Activated naive CD4-positive, alpha-beta T cell treated with Interleukin-2 at 50 U/mL for 16 hours (primary cell): ENCODE measurements around the gene MKKS.
"Not testable (repeated sequence)": the region's sequence is repeated elsewhere in the genome, so short reads cannot be mapped to it uniquely, and the experiment has no call there.

ENCODE experiments used
- DNase-seq: peaks from one replicate; pipeline ENCODE4 v3.0.0-alpha.2; 2020

MKKS gene

DNA sequence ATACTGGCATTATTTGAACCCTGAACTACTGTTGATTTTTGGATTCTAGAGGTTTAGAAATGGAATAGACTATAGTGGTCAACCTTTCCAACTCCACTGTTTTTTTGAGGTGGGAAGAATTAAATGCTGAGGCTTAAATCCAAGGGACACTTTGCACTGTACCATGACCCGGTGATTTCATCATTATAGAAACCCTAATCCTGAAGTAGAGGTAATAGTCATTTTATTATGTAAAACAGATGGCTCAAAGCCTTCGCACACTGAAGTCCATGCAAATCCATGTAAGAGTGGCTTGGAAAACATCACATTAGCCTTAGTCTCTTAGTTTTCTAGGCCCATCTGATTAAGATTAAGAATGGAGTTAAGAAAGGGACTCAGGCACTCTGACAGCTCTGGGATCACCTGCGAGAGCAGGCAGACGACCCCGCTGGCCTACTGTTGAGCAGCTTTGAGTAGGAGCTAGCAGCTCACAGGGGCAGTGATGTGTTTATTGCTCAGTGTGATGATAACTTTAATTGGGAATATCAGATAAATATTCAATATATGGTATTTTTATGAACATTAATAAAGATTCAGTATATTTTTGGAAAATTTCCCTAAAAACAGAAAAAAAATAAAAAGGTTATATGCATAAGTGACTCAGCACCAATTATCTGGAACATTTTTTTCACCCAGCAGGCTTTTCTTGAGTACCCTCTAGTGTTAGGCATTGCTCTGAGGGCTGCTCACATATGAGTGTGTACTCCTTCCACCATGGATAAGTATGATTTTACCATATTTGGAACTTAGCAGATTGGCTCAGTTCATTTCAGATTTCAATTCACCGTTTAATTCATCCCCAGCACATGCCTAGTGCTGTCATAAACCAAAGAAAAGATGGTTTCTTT lies 14.5 kb upstream of the MKKS start:
- no peak for DNase-seq

DNA sequence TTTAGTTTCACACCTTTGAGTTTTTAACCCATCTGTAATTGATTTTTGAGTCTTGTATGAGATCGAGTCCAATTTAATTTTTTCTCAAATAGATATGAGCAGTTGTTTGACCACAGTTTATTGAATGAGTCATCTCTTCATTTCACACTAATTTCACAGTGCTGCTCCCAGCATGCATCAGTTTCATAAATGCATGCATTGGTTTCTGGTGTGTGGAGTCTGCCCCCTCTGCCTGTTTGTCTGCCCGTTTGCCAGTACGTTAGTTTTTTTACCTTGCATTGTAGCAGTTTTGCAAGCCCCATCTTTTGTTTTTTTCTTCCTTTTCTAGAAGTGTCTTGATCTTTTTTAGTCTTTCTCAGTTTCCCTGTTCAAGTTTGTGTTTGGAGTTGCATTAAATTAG lies 13.0 kb upstream of the MKKS start:
- peak; percentile 58 for DNase-seq

DNA sequence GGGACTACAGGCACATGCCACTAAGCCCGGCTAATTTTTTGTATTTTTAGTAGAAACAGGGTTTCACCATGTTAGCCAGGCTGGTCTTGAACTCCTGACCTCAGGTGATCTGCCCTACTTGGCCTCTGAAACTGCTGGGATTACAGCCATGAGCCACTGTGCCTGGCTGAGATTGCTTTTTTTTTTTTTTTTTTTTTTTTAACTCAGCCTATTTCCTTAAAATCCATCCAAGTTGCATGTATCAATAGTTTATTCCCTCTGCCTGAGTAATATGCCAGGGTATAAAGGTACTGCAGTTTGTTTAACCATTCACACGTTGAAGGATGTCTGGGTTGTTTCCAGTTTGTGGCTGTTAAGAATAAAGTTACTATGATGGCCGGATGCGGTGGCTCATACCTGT lies 11.7 kb upstream of the MKKS start:
- no peak for DNase-seq

DNA sequence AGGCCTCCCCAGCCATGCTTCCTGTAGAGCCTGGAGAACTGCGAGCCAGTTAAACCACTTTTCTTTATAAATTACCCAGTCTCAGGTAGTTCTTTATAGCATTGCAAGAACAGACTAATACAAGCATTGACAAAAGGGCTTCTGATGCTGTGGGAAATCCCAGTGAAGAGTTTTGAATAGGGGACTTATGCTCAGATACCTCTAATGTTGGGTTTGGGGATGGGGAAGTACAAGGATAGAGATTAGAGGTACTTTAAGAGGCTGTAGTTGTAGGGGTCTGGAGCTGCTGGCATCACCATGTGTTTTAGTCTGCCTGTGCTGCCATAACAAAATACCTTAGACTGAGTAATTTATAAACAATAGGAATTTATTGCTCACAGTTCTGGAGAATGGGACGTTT lies 9.9 kb upstream of the MKKS start:
- DNase-seq, result no peak

DNA sequence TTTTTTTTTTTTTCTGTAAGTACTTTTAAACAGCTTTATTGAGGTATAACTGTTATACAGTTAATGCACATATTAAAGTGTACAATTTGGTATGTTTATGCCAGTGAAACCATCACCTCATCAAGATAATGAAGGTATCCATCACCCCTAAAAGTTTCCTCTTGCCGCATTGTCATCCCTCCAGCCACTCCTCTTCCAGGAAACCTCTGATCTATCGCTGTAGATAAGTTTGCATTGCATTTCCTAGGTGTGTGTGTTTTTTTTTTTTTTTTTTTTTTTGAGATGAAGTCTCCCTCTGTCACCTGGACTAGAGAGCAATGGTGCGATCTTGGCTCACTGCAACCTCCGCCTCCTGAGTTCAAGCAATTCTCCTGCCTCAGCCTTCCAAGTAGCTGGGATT lies 4.2 kb upstream of the MKKS start:
- DNase-seq, result no peak

DNA sequence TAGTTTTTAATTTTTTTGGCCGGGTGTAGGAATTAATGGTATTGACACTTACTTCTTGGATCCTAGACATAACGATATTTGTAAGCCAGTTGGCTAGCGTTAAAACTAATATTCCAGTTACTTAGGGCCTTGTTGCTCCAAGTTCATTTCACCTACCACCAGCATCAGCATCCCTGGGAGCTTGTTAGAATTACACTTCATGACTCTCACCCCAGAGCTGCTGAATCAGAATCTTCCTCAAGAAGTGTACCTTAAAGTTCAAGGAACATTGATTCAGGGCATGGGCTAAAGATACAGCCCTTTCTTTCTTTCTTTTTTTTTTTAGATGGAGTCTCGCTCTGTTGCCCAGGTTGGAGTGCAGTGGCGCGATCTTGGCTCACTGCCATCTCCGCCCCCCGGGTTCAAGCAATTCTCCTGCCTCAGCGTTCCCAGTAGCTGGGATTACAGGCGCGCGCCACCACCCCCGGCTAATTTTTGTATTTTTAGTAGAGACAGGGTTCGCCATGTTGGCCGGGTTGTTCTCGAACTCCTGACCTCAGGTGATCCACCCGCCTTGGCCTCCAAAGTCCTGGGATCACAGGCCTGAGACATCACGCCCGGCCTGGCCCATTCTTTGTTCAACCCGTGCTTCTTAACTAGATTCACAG lies 2.2 kb upstream of the MKKS start:
- no peak for DNase-seq

DNA sequence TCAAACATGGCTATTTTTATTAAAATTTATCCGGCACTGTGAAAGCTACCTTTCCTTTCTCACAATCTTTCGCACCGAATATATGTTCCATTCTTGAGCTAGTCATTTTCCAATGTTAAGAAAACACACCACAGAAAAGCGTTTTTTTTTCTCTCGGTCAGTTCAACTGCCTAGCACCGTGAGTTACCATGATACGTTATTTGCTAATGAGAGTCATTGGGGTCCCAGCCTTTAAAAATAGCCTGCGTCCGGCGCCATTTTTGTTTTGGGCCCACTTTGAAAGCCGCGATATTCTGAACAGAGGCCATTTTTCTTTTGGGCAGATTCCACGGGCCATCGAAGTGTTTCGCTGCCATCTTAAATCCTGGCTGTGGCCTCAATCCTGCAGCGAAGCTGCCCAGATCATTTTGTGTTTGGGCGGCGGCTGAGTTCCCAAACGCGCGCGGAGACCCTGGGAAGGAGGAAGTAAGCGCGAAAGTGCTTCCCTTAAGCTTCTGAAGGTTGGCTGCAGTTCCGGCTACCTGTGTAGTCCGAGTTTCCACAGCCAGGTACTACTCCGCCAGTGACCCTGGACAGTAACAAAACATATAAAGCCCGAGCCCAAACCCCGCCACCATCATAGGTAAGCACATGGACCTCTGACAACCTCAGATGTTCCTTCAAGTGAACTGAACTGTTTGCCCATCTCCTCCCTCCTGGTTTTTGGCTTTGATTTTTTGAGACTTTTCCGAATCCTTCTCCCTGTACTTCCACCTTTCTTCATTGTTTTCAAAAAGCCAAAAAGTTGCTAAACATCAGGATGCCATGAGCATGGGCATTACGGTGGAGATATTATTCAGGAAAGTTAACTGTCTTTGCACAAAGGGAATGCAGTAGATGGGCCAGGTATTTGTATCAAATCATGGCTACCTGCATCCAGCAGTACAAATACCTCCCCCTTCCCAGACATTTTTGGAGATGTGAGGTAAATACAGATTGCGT lies 1.1 kb upstream of the MKKS start, which contains the start of gene SLX4IP:
Gene SLX4IP (plus strand): TSS at position 474 of the 981 bp plus-strand sequence. CDS start 22,900 bp downstream, outside the sequence.
- peak; percentile 85 for DNase-seq

DNA sequence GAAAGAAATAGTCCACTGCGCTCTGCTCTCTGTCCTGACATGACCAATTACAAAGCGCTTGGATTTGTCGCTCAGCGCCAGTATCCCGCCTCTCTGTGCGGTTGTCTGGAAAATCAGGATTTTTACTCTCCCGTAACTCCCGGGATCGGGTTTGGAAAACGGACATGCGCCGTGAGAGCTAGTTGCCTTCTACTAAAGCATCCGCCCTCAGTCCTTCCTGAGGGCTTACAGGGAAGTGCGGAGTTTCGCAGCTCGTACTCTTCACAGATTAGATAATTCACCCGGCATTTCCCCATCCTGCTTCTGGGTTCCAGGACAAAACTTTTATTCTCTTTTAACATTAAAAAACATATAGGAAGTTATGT lies 427 bp upstream of the MKKS start:
- DNase-seq, result peak; percentile 82

DNA sequence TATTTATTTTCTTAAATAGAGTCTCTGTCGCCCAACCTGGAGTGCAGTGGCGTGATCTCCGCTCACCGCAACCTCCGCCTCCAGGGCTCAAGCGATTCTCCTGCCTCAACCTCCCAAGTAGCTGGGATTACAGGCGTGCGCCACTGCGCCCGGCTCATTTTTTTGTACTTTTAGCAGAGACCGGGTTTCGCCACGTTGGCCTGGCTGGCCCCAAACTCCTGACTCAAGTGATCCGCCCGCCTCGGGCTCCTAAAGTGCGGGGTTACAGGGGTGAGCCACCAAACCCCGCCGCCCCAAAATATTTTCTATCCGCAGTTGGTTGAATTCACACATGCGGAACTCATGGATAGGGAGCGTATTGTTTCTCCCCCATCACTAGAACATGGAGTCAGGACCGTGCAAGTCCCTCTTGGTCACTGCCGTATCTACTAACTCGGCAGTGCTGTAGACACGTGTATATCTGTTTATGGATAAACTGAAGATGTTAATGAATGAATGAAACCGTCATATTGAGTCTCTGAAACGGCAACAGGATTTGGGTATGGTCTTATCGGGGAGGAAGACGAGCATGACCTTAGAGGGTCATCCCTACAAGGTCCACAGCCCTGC lies 904 bp downstream of the MKKS start:
- no peak for DNase-seq

DNA sequence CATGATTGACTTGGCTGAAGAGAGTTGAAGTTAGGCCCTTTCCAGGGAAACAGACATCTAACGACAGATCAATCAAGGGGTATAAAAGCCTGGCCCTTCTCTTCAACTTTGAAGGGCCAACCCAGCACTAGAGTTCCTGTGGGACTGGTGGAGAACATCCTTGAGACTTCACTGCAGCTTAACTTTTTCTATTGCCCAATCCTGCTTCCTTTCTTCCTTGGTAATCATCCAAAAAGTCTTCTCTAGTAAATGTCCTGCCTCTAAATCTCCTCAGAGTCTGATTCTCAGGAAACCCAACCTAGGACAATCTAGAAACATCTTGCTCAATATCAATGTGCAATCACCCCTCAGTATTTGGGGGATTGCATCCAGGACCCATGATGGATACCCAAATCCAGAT lies 1.9 kb downstream of the MKKS start:
- no peak for DNase-seq

DNA sequence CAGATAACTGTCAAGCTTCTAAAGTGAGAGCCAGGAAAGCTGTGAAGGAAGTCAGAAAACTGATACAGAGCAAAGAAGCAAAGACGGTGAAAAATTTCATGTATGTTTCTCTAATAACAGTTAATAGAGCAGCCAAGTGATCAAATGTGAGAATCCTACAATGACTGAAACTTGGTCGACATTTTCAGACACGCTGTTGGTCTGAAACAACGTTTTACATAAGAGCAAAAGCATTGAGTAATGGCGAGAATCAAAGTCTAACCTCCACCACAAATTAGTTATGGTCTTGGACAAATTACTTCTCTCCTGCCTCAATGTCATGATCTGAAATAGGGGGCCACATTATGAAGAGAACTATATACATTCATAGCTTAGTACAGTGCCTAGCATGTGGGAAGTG lies 3.3 kb downstream of the MKKS start:
- no peak for DNase-seq

DNA sequence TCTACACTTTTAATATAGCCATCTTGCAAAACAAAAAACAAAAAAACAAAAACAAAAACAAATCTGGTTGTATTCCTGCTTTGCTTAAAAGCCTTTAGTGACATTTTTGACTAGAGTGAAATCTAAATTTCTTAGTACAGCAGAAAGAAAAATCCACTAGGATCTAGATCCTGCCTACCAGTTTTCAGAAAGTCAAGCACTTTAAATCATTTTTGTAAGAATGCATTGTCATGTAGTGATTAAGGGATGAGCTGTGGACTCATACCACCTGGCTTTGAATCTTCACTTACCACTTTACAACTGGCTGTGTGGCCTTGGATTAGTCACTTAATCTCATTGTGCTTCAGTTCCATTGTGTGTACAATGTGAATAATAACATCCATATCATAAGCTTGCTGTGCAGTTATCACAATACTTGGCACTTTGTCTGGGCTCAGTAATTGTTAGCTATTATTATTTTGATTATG lies 4.0 kb downstream of the MKKS start:
- no peak for DNase-seq

DNA sequence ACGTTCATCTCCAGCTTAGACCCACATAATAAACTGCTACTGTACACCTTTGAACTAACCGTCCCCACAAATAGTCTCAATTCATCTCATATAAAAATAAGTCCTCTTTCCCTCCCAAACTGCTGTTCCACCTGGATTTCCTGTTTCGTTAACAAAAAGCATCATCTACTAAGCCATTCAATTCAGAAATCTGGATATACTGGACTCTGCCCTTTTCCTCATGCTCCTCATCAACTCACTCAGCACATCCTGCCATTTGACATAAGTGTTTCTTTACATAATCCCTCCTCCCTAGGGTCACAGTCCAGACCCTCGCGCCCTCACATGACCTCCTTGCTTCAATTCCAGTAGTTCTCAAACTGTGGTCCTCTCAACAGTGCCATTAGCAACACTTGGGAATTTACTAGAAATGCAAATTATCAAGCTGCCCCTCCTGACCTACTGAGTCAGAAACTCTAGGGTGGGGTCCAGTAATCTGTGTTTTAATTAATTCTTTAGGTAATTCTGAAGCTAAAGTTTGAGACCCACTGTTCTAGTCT lies 4.5 kb downstream of the MKKS start:
- no peak for DNase-seq

DNA sequence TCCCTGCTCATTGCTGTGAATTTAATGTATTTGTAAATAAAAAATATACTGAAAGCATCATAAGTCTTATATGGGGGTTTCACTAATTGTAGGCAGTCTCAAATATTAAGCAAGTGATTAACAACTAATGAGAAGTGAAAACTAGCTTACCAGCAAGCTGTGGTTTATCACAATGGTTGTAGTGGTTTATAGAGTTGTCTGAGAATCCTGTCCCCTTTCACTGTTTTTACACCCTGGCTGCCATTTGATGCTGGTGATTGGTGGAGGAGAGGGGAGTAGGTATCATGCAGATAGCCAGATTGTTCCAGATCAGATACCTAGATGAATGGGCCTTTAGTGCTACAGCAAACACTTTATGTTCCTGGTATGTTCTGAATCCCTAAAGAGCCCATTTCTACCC lies 6.0 kb downstream of the MKKS start:
- no peak for DNase-seq

DNA sequence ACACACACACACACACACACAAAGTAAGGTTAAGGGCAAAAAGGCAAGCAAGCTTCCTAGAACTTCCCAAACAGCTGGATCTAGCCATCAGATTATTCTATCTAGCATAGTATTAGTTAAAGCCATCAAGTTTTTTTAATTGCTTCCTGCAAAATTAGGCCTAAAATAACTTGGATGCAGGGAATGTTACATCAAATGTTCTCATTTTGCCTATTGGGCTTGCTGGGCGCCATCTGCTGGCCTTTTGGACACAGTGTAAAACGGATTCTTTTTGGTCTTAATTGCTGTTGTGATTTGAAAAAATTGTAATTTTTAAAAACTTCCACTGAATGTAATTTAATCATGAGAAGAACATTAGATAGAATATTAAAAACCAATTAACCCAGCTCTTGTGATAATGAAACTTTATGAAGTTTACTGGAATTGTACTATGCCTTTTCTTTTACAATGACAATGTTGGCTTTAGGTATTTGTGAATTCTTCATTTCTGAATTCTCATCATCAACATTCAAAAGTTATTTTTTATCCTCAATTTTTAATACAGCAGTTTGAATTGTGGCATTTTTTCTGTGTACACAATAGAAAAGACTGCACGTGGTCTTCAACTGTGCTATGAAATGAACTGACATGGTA lies 6.8 kb downstream of the MKKS start:
- peak; percentile 48 for DNase-seq

DNA sequence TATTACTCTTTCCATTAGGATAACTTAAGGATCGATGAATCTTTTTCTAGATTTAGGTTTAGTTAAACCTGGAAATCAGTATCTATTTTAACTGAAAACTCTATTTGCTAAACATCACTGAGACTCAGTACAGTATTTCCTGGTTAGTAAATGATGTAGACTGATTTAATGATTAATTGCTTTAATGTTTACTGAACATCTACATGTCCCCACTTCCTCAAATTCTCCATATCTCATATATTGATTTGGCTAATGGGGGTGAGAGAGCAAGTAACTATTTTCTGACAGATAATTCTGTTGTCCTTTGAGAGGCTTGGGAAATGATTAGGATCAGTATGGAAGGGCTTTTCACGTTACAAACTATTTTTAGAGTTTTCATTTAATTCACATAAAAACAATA lies 10.3 kb downstream of the MKKS start:
- no peak for DNase-seq

DNA sequence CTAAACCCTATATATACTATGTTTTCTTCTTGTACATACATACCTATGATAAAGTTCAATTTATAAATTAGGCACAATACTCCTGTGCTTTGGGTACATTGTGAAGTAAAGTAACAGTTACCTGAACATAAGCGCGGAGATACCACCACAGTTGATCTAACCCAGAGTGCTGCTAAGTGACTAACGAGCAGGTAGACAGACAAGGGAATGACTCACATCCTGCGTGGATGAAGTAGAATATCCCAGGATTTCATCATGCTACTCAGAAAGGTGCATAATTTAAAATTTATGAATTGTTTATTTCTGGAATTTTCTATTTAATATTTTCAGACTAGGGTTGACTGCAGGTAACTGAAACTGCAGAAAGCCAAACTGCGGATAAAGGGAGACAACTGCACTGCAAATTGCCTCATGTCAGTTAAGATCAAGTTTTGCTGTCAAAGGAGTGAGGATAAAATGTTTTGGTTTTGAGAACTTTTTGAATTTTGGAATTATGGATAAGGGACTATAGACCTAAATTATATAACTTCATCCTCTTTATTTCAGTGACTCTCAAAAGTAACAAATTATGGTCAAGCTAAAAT lies 14.4 kb downstream of the MKKS start:
- DNase-seq, result no peak

DNA sequence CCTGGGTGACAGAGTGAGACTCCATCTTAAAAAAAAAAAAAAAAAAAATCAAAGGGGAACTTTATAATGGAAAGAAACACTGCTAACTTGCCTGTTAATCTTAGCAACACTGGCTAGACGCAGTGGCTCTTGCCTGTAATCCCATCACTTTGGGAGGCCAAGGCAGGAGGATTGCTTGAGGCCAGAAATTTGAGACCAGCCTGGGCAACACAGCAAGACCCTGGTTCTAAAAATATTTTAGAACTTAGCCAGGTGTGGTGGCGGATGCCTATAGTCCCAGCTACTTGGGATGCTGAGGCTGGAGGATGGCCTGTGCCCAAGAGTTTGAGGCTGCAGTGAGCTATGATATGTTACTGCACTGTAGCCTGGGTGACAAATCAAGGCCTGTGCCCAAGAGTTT lies 16.8 kb downstream of the MKKS start:
- DNase-seq, result not testable (repeated sequence)

DNA sequence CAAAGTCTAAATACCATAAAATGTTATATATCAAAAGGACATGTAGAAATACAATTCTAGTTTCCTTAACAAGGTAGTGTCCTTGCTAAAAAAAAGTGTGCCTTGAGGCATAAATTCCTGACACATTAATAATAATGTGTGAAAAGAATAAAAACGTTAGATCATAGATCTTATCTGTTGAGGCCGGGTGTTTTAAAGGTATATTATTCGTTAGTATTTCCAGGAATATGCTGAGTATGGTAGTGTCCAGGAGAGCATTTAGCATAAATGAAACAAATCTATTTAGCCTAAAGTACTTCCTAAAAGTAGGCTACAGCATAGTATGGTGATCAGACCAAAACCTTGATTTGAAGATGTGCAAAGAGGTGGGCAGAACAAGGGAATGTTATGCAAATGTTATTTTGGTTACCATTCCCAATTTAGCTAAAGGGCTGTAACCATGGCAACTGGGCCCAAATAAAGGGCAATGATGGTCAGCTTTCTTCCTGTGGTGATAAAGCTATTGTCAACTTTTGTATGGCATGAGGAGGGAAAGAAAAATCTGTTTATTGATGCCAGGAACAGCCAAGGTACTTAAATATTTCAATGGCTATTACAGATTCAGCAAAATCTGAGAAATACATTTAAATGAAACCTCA lies 18.9 kb downstream of the MKKS start:
- no peak for DNase-seq

DNA sequence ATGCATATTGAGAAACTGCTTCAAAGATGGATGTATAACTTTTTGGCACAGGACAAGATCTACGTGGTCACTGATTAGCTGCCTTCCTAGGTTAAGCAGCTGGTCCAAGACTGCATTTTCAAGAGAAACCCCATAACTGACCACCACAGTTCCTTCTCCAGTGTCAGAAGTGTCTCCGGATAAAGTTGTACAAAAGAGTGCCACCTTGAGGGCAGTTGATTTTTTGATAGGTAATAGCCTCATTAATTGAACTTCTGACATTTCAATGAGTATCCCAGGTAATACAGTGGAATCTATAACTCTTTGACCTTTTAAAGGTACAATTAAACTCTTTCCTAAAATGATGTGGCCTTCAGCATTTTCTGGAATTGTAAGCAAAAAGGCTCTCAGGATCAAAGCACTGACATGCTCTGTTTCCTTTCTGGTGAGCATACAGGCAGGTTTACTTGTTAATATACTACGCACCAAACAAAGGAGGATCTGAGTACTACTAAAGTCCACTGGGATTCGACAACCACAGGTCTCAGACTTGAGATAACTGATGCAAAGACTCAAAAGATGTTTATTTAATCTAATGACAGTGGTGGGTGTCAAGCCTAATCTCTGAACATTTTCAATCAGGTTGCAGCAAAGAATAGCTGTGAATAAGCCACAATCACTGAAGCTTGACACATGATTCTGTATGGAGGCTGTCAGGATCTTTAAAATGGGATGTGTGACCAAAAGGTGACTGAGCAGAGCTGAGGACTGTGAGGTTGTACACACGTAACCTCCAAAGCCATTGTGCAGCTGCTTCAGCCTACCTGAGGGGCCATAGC lies 21.2 kb downstream of the MKKS start:
- no peak for DNase-seq
